RWPE2 (cell line): Measurements from ENCODE around the gene GRK5.
A peak's percentile ranks its signal among the peaks of the same experiment; 100 is the strongest.

ENCODE experiments used
- ATAC-seq: fragments of 200-7000 bp; cut with Tn5 transposase; 3 replicates; pipeline ENCODE4 v1.9.1; 2021; ENCODE audit warnings: low read depth
- DNase-seq: peaks from one replicate; pipeline ENCODE4 v3.0.0-alpha.2; 2020; ENCODE audit warnings: low spot score
- H3K27ac ChIP-seq: fragments of 450-650 bp; 2 replicates; pipeline ENCODE4 v1.5.1; 2017; ENCODE audit warnings: mild to moderate bottlenecking; ENCODE audit not compliant: poor library complexity, severe bottlenecking
- H3K27me3 ChIP-seq: fragments of 250-450 bp; sonication (Bioruptor Pico); 2 replicates; pipeline ENCODE4 v1.5.1; 2021; ENCODE audit warnings: mild to moderate bottlenecking, moderate library complexity; ENCODE audit not compliant: insufficient read depth, poor library complexity, severe bottlenecking
- H3K36me3 ChIP-seq: fragments of 250-450 bp; sonication (Bioruptor Pico); 2 replicates; pipeline ENCODE4 v1.5.1; 2020; ENCODE audit warnings: low read depth, mild to moderate bottlenecking, moderate library complexity
- H3K4me1 ChIP-seq: fragments of 250-450 bp; sonication (Bioruptor Pico); 2 replicates; pipeline ENCODE4 v1.5.1; 2021; ENCODE audit warnings: mild to moderate bottlenecking, moderate library complexity; ENCODE audit not compliant: insufficient read depth, poor library complexity, severe bottlenecking
- H3K4me3 ChIP-seq: fragments of 250-450 bp; sonication (Bioruptor Pico); 2 replicates; pipeline ENCODE4 v1.5.1; 2021; ENCODE audit warnings: mild to moderate bottlenecking, moderate library complexity; ENCODE audit not compliant: severe bottlenecking
- H3K9me3 ChIP-seq: fragments of 250-450 bp; sonication (Bioruptor Pico); 2 replicates; pipeline ENCODE4 v1.5.1; 2021; ENCODE audit warnings: mild to moderate bottlenecking, moderate library complexity; ENCODE audit not compliant: severe bottlenecking
- TF ChIP-seq, protein P1 (sequence below): fragments of 450-650 bp; IDR thresholded peaks from one replicate; pipeline ENCODE4 v1.5.1; 2017; ENCODE audit warnings: mild to moderate bottlenecking, moderate library complexity; ENCODE audit not compliant: poor library complexity, severe bottlenecking

Gene GRK5

DNA sequence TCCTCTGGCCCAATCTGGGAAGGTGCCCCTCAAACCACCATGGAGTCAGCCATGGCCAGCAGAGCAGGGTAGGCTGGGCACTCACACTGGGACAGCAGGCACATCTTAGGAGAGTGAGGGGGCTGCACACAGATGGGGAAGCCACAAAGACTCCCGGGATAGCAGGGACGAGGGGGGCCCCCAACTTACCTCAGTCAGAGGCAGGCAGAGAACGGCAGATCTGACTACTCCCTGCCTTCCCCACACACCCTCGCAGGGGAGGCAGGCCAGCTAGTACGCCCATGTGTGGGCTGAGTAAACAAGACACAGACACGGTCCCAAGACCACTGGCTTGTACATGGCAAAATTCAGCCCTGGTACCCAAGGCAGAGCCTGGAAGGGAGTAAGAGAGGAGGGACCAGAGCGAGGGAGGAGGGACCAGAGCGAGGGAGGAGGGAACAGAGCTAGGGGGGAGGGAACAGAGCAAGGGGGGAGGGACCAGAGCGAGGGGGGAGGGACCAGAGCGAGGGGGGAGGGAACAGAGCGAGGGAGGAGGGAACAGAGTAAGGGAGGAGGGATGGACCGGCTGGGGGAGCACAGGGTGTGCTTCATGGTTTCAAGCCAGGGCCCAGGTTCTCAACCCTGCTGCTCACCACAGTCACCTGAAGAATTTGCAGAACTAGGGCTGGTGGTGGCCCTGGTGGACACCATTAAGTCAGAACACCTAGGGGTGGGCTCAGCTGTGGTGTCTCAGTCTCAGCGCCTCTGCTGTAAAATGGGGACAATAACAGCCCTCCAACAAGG lies 261.4 kb downstream of the GRK5 start:
- ATAC-seq, result no peak

DNA sequence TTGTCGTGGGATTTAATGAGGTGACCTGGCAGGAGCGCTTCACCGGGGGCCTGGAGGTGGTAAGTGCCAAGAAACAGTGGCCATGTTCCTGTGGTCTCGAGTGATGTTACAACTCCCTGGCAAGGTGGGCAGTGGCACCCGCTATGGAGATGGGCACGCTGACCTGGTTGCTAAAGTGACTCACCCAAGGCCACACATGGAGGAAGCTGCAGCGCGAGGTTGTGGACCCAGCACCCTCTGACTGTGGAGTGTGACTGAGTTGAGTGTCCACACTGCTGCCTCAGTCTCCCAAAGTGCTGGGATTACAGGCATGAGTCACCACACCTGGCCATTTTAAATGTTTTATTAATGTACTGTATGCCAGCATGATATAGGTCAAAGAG lies 261.9 kb downstream of the GRK5 start:
- Histone ChIP-seq H3K4me1 (no peaks in the 10 kb centered on the region), H3K27ac (no peak overlapping the region), H3K9me3 (no peaks in the 10 kb centered on the region), H3K4me3 (no peak overlapping the region), H3K36me3 (no peaks in the 10 kb centered on the region), H3K27me3 (no peaks in the 10 kb centered on the region)
- peak; percentile 14; the same call in 1 of the 3 replicates for ATAC-seq
- DNase-seq, result no peak
- TF ChIP-seq, protein P1, sequence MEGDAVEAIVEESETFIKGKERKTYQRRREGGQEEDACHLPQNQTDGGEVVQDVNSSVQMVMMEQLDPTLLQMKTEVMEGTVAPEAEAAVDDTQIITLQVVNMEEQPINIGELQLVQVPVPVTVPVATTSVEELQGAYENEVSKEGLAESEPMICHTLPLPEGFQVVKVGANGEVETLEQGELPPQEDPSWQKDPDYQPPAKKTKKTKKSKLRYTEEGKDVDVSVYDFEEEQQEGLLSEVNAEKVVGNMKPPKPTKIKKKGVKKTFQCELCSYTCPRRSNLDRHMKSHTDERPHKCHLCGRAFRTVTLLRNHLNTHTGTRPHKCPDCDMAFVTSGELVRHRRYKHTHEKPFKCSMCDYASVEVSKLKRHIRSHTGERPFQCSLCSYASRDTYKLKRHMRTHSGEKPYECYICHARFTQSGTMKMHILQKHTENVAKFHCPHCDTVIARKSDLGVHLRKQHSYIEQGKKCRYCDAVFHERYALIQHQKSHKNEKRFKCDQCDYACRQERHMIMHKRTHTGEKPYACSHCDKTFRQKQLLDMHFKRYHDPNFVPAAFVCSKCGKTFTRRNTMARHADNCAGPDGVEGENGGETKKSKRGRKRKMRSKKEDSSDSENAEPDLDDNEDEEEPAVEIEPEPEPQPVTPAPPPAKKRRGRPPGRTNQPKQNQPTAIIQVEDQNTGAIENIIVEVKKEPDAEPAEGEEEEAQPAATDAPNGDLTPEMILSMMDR, result no peak

More for the DNA sequence above, 261.4 kb downstream of the GRK5 start:
- TF ChIP-seq, protein P1, result no peak
- Histone ChIP-seq H3K36me3 (no peaks in the 10 kb centered on the region), H3K4me3 (no peak overlapping the region), H3K27me3 (no peaks in the 10 kb centered on the region), H3K9me3 (no peaks in the 10 kb centered on the region), H3K27ac (no peak overlapping the region), H3K4me1 (no peaks in the 10 kb centered on the region)
- DNase-seq, result no peak

DNA sequence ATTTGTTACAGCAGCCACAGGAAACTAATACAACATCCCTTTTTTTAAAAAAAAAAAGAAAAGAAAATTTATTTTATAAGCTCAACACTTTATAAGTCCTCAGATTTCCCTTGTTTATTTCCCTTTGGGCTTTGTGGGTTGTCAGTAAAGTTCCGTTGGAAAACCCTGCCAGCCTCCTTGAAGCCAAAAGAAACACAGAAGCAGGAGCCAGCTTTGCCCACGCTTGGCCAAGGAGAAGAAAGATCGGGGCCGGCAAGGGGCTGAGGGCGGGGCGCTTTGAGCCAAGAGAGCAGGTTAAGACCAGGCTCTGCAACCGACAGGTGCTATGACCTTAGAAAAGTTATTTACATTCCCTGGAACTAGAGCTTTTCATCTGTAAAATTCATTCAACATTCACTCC lies 262.5 kb downstream of the GRK5 start:
- TF ChIP-seq, protein P1, result no peak
- DNase-seq, result no peak
- Histone ChIP-seq H3K9me3 (no peaks in the 10 kb centered on the region), H3K4me3 (no peak overlapping the region), H3K4me1 (no peaks in the 10 kb centered on the region), H3K36me3 (no peaks in the 10 kb centered on the region), H3K27ac (no peak overlapping the region), H3K27me3 (no peaks in the 10 kb centered on the region)
- no peak for ATAC-seq

DNA sequence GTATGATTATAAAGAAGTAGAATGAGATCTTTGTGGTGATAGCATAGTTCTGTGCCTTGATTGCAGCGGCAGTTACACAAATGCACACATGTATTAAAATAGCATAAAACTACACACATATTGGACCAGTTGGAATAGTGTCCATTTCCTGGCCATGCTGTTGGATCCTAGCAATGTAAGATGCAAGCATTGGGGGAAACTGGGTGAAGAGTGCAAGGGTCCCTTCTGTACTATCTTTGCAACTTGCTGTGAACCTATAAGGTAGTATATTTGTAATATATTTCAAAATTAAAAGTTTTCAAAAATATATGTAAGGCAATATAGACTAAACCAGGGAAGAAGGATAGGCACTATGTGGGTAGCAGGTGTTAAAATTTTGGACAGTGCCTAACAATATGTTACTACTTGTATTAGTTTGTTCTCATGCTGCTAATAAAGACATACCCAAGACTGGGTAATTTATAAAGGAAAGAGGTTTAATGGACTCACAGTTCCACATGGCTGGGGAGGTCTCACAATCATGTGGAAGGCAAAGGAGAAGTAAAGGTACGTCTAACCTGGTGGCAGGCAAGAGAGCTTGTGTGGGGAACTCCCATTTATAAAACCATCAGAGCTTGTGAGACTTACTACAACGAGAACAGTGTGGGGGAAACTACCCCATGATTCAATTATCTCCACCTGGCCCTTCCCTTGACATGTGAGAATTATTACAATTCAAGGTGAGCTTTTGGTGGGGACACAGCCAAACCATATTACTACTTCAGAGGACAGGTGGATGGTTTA lies 263.7 kb downstream of the GRK5 start:
- TF ChIP-seq, protein P1, result no peak
- no peaks in the 10 kb centered on the region for H3K27me3 ChIP-seq
- H3K27ac ChIP-seq, result no peak overlapping the region
- H3K4me3 ChIP-seq, result no peak overlapping the region
- DNase-seq (no peak), ATAC-seq (no peak)
- no peaks in the 10 kb centered on the region for H3K36me3 ChIP-seq
- H3K4me1 ChIP-seq, result no peaks in the 10 kb centered on the region
- no peaks in the 10 kb centered on the region for H3K9me3 ChIP-seq
